ENCODE data around the gene HEYL.

Gene HEYL

GRCh38 chr1:39663559-39663958, 24.1 kb upstream of the HEYL start:
- DNase-seq, result no peak

GRCh38 chr1:39662861-39663260, 23.4 kb upstream of the HEYL start:
- no peak for DNase-seq

- no peak for DNase-seq
Observed at GRCh38 chr1:39659538-39659937, 20.1 kb upstream of the HEYL start.

GRCh38 chr1:39659110-39659509, 19.7 kb upstream of the HEYL start:
- no peak for DNase-seq

- DNase-seq, result peak; percentile 19 to 41
Observed at GRCh38 chr1:39657923-39658485, 18.6 kb upstream of the HEYL start.

GRCh38 chr1:39657402-39657801, 18.0 kb upstream of the HEYL start:
- DNase-seq, result no peak

GRCh38 chr1:39656391-39656790, 16.9 kb upstream of the HEYL start:
- DNase-seq, result no peak

GRCh38 chr1:39655578-39656268, 16.3 kb upstream of the HEYL start:
- DNase-seq, result no peak

GRCh38 chr1:39654291-39654690, 14.8 kb upstream of the HEYL start:
- no peak for DNase-seq

- DNase-seq, result peak; percentile 9 to 43
Observed at GRCh38 chr1:39653546-39654031, 14.1 kb upstream of the HEYL start.

- DNase-seq, result no peak
Observed at GRCh38 chr1:39652554-39652953, 13.1 kb upstream of the HEYL start.

- no peak for DNase-seq
Observed at GRCh38 chr1:39652105-39652504, 12.7 kb upstream of the HEYL start.

- DNase-seq, result no peak
Observed at GRCh38 chr1:39650431-39650830, 11.0 kb upstream of the HEYL start.

- no peak for DNase-seq
Observed at GRCh38 chr1:39649636-39650185, 10.3 kb upstream of the HEYL start.

- DNase-seq, result no peak
Observed at GRCh38 chr1:39648496-39648895, 9.1 kb upstream of the HEYL start.

GRCh38 chr1:39647247-39647646, 7.8 kb upstream of the HEYL start:
- DNase-seq, result no peak

GRCh38 chr1:39646232-39647081, 7.0 kb upstream of the HEYL start:
- no peak for DNase-seq

GRCh38 chr1:39645411-39646043, 6.1 kb upstream of the HEYL start:
- DNase-seq, result no peak

GRCh38 chr1:39643705-39644104, 4.3 kb upstream of the HEYL start:
- no peak for DNase-seq

GRCh38 chr1:39642796-39643195, 3.4 kb upstream of the HEYL start:
- DNase-seq, result peak in 1 of 2 experiments; percentile 13

GRCh38 chr1:39640861-39641260, 1.4 kb upstream of the HEYL start:
- DNase-seq, result no peak

GRCh38 chr1:39638965-39639304, 508 bp downstream of the HEYL start:
- no peak for DNase-seq

- no peak for DNase-seq
Observed at GRCh38 chr1:39637361-39637760, 2.1 kb downstream of the HEYL start.
